ENCODE measurements around the gene PLA2G15.
A peak's percentile ranks its signal among the peaks of the same experiment; 100 is the strongest.

PLA2G15 gene, protein sequence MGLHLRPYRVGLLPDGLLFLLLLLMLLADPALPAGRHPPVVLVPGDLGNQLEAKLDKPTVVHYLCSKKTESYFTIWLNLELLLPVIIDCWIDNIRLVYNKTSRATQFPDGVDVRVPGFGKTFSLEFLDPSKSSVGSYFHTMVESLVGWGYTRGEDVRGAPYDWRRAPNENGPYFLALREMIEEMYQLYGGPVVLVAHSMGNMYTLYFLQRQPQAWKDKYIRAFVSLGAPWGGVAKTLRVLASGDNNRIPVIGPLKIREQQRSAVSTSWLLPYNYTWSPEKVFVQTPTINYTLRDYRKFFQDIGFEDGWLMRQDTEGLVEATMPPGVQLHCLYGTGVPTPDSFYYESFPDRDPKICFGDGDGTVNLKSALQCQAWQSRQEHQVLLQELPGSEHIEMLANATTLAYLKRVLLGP

DNA sequence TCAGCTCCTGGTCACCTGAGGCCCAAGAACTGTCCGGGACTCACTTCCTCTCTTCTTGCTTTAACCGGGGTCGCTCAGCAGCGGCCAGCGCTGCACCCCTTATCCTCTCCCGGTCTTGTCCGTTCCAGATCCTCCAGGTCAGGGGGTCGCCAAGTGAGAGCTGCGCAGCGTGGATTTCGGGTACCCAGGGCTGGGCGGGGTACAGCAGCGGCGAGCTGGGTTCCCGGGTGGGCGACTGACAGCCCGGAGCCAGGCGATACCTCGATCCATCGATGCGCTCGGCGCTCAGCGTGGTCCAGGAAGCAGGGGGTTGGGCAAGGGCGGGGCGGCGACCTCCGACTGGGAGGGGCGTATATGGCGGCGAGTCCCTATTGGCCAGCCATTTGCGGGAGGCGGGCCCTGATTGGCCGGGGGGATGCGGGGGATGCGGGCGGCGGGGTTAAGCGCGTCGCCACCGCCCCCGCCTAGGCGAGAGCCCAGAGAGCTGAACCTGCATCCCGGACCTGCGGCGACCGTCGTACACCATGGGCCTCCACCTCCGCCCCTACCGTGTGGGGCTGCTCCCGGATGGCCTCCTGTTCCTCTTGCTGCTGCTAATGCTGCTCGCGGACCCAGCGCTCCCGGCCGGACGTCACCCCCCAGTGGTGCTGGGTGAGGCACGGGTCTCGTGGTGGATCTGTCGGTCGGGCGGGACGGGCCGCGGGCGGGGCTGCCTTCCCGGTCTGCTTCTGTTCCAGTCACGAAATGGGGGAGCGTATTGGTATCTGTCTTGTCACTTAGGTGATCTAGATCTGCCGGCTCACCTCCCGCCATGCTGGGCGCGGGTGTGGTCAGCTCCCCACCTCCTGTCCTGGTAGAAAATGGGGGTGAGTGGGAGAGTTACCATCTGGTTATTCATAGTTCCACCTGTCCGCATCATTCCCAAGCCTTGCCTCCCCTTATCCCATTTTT lies at the start of gene PLA2G15:
Gene PLA2G15, plus strand, starts transcription at position 471 of the 951 bp plus-strand sequence. Its CDS starts 54 bp downstream, at position 525.
- peak; percentile 93 to 95 for DNase-seq (ENCODE audit: low read depth in 2 of 2)

DNA sequence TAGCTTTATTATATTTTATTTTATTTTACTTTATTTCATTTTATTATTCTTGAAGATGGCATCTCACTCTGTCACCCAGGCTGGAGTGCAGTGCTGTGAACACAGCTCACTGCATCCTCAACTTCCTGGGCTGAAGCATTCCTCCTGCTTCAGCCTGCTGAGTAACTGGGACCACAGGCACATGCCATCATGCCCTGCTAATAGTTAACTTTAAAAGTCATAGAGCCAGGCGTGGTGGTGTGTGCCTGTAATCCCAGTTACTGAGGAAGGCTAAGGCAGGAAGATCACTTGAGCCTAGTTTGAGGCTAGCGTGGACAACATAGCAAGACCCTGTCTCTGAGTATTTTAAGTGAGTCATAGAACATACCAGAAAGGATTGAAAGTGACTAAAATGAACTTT lies 47.9 kb upstream of the PLA2G15 start:
- no peak for DNase-seq (ENCODE audit: low read depth in 2 of 2)

DNA sequence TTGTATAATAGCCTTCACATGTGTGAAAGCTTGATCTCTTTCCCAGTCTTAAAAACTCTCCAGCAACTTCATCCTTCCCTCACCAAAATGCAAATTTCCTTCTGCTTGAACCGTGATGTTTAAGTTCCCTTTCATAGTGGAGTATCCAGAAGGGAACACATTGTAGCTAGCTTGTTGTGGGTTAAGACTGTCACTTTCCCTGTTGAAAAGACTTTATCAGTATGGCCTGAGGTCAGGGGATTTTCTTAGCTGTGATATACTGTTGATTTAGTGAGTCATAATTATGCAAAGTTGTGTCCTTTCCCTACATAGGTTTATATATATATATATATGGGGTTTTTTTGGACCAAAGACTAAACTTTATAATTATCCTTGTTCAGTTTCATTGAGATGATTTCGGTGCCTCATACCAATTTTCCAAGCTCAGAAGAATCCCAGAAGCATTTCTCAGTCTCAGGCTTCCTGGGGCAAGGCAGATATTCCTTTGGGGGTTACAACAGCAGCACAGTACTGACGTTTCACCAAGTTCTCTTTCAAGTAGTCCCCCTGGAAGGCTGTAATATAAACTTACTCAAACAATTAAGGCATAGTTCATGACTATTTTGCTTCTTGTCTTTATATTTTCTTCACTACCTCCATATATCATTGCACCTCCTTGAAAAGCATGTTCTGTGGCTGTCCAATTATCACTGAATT lies 44.9 kb upstream of the PLA2G15 start:
- no peak for DNase-seq (ENCODE audit: low read depth in 2 of 2)

DNA sequence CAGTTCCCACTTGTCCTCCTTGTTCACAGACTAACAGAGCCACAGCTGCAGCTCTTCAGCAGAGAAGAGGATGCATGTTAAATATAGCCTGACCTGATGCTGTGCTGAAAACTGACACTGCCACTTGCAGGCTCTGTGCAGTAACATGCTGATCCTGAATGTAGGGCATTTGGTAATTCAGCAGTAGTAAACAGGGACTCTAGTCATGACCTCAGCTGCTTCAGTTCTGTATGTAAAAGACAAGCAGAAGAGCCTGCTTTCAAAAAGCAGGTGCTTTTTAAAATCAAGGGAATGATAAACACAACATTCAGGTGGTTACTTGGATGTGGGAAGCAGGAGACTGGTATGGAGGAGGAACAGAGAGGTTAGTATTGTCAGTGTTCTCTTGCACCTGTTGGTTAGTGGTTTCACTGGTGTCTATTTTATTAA lies 43.1 kb upstream of the PLA2G15 start:
- DNase-seq (ENCODE audit: low read depth in 2 of 2) = no peak

DNA sequence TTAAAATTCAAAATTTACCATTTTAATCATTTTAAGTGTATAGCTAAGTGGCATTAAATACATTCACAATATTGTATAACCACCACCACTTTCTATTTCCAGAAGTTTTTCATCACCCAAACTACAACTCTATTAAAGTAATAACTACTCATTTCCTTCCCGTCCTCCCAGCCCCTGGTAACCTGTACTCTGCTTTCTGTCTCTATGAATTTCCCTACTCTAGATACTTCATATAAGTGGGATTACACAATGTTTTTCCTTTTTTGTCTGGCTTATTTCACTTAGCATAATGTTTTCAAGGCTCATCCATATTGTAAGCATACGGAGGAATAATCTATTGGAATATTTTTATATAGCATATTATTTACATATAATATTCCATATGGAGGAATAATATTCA lies 38.9 kb upstream of the PLA2G15 start:
- DNase-seq (ENCODE audit: low read depth in 2 of 2) = no peak

DNA sequence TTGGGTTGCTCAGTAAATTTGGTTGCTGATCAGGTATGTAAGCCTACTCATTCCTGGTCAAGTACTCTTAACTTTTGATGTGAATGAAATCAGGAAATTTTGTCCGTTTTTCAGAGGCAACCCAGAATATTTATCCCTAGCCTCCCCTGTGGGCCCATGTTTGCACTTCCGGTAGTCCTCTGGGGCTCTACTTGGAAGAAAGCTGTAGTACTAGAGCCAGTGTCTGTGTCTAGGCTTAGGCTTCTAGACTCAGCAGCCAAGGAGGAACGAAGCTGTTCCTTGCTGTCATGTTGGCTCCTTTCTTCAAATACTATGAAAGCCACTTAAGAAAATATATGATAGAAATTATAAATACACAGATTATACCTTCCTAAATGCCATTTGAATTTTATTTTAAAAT lies 30.4 kb upstream of the PLA2G15 start:
- no peak for DNase-seq (ENCODE audit: low read depth in 2 of 2)

DNA sequence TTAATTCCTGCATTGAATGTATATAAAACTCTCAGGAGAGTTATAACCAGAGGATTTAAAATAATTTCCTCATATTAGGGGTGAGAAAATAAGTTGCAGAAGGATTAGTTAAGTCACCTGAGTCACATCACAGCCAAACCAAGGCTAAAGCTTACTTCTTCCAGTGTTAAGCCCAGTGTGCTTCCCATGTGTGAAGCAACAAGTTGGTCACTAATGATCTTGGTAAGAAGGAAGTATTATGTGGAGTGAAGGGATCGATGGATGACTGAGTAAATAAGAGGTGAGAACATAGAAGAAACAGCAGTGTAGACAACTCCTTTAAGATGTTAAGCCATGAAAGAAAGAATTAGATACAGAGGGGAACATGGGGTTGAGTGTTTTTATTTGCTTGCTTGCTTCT lies 29.9 kb upstream of the PLA2G15 start:
- no peak for DNase-seq (ENCODE audit: low read depth in 2 of 2)

DNA sequence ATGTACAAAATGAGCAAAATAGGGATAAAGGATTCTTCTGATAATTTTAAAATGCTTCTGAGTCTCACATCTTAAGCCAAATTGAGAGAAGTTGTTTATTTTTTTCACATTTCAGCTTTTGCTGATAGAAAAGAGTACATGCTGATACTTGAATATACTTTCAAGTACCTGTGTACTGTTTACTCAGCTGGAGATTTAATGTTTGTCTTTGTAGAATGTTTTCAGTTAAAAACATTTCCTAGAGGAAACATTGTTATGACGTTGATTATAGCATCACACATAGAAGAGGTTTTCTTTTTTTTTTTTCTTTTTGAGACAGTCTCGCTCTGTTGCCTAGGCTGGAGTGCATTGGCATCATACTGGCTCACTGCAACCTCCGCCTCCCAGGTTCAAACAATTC lies 28.9 kb upstream of the PLA2G15 start:
- DNase-seq (ENCODE audit: low read depth in 2 of 2) = no peak

DNA sequence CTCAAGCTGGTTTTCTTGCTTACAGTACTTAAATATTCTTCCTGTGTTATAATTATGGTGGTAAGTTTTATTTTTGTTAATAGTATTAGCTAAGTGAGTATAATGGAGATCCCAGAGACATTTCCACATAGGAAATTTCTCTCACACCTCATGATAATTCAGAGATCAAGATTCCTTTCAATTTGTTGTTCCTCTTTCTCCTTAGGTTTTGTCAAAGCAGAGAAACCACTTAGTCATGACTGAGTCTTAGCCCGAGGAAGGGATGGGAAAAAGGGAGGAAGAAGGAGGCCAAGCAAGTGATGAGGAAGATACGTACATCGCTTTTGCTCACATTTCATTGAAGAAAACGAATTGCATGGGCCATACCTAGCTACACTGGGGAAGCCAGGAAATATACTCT lies 27.7 kb upstream of the PLA2G15 start:
- DNase-seq (ENCODE audit: low read depth in 2 of 2) = no peak

DNA sequence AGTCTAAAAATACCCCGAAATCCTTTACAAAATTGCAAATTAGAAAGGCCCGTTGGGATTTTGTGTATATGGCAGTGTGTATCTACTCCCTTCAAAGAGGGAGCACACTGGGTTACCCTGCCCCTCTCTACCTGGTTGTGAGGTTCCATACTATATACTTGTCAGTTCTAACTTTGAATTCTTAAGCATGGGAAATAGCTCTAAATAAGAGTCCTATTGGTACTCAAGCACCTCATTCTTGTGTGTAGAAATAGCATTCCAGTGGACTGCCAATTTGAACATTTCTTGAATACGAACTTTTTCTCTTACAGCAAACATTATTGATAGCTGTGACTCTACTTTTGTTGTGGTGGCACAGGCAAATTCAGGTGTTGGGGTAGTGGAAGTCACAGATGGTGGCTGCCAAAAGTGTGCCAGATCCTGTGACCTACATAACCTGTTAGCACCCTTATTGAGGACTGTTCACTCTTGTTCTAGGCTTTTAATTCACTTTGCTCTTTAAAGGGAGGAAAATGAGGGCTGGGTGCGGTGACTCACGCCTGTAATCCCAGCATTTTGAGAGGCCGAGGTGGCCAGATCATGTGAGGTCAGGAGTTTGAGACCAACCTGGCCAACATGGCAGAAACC lies 25.3 kb upstream of the PLA2G15 start:
- no peak for DNase-seq (ENCODE audit: low read depth in 2 of 2)

DNA sequence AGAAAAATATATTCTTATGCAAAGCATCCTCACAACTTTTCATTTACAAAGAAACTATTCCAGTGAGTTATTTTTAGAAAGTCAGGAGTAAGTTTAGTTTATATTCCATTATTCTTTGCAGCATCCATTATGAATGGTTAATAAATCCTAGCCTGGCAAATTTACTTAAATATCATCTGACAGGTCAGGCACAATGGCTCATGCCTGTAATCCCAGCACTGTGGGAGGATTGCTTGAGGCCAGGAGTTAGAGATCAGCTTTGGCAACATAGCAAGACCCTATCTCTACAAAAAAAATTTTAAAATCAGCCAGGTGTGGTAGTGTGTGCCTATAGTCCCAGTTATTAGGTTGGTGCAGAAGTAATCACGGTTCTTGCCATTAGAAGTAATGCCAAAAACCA lies 22.1 kb upstream of the PLA2G15 start:
- DNase-seq (ENCODE audit: low read depth in 2 of 2) = no peak

DNA sequence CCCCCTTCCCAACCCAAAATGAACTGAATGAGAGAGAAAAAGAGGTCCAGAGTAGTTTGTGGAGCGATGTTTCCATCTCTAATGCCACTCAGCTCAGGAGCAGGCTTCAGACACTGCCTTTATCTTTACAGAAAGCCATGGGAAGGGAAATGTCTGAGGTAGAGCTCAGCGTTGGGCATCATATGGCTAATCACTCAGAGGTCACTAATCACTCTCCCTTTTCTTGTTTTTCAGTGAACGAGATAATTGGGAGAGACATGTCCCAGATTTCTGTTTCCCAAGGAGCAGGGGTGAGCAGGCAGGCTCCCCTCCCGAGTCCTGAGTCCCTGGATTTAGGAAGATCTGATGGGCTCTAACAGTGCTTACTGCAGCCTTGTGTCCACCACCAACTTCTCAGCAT lies 19.1 kb upstream of the PLA2G15 start:
- no peak for DNase-seq (ENCODE audit: low read depth in 2 of 2)

DNA sequence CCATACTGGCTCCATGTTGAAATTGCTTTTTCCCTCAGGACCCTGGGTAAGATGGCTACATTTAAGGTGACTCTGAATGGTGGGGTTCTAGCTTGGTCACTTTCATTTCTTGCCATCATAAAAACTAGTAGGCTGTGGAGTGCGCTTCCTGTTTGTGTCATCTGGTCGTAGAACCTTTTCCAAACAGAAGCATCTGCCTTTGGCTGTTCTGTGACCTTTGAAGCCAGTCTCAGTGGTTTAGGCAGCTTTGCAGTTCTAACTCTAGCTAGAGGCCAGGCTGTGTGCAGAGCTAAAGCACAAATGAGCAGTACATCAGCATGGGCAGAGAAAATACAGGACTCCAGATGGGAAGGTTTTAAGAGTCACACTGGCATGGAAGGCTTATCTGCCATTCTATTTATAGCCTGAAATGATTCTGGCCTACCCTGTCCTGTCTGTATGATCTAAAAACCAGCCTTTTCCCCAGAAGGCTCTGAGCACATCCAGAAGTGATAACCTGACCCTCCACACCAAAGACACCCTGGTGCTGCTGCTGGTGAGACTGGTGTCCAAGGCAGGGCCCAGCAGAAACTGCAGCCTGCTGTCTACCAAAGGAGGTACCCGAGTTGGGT lies 17.9 kb upstream of the PLA2G15 start:
- no peak for DNase-seq (ENCODE audit: low read depth in 2 of 2)

DNA sequence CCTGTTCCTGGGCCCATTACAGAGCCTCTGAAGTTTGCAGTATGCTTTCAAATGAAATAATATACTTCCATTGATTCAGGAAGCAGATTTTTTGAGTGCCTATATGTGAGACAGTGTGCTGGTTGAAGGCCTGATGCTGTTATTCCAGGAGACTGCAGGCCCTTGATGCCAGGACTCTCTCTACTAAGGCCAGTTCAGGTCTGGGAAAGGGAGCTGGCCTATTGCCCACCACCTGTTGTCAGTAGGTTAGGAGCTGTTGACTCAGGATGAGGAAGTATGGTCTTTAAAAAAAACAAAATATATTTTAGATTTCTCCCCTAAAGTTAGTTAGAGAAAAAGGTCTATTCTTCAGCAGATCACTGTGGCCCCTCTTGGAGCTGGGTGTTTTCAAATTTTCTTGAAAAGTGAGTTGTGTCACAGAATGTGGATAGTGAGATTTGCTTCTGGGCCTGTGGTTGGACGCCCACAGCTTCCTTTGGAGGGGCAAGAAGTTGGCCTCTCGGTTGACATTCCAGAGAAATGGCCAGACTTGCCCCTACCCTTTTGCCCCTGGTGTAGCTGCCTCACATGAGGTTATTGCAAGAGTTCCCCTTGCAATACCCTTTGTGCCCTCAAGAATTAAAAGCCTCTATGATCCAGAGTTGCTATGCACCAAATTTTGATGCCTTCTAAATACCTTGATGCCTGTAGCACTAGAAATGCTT lies 17.2 kb upstream of the PLA2G15 start:
- DNase-seq (ENCODE audit: low read depth in 2 of 2) = no peak

DNA sequence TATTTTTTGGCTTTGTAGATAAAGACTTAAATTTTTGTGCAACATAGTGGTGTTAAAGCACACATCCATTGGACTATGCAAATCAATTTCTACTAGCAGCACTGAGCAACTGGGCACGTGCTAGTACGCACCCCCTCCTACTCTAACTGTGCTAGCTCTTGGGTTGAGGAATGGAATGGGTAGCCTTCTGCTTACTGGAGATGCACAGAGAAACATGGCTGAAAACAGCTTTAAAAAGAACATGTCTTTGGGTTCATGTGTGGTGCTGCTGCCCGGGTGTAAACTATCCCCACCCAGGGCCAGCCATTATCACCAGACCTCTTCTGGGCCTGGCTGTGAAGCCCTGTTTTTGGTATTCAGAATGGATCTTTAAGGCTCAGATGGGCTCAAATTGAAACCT lies 16.5 kb upstream of the PLA2G15 start:
- no peak for DNase-seq (ENCODE audit: low read depth in 2 of 2)

DNA sequence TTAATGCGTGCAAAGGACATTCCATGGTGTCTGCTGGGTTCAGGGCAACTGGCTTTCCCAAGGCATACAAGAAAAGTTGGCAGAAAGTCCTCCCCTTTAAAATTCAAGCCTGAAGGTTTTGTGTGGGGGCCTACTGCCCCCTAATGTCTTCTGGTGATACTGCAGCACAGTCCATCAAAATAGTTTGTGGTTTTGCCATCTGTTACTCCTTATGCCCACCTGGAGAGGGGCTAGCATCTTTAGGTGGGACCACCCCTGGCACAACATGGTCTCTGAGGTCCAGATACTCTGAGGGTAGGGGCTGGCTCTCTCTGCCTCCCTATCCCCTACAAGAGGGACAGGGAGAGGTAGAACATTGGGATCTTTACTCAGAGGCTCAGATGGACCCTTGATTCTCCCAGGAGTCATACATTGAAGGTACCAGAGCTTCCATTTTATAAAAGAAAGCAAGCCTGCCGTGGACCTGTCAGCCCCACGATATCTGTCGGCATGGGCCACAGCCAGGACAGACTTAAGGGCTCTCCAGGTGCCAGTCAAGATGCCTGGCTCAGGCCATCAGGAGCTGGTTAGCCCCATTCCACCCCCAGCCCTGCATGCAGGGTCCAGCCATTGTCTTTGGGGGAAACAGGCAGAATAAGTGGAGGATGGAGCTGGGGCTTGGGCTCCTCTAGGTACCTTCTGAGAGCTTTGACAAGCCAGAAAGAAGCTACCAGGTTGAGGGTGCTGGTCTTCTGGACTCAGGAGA lies 15.6 kb upstream of the PLA2G15 start:
- no peak for DNase-seq (ENCODE audit: low read depth in 2 of 2)

DNA sequence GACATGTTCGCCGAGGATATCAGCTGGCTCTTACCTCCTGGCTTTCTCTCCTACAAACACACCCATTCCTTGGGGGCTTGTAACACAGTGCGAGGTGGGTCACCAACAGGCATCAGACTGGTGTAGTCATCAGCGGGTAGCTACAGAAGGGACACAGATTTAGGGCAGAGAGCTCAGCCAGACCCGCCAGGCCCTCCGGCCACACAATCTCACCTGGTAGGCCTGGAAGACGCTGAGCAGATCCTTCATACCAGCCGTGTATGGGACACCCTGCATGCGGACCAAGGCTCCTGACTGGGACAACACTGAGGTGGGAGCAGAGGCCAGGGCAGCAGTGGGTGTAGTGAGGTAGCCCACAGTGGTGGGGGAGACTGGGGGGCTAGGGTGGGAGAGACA lies 15.0 kb upstream of the PLA2G15 start:
- no peak for DNase-seq (ENCODE audit: low read depth in 2 of 2)

DNA sequence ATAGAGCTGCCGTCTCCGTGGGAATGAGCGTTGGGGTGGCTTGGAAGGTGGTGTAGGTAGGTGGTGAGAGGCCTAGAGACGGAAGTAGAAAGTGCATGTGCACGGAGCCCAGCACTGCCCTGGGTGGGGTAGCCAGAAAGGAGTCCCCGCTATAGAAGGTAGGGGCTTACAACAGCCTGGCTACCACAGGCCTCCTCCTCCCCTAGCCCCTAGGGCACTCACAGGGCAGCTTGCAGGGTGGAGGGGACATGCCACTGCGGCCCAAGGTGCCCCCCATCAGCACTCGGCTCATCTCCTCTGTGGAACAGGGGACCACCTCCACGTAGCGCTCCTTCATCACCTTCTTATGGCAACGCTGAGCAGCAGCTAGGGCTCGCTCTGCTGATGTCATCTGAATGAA lies 14.2 kb upstream of the PLA2G15 start:
- no peak for DNase-seq (ENCODE audit: low read depth in 2 of 2)

DNA sequence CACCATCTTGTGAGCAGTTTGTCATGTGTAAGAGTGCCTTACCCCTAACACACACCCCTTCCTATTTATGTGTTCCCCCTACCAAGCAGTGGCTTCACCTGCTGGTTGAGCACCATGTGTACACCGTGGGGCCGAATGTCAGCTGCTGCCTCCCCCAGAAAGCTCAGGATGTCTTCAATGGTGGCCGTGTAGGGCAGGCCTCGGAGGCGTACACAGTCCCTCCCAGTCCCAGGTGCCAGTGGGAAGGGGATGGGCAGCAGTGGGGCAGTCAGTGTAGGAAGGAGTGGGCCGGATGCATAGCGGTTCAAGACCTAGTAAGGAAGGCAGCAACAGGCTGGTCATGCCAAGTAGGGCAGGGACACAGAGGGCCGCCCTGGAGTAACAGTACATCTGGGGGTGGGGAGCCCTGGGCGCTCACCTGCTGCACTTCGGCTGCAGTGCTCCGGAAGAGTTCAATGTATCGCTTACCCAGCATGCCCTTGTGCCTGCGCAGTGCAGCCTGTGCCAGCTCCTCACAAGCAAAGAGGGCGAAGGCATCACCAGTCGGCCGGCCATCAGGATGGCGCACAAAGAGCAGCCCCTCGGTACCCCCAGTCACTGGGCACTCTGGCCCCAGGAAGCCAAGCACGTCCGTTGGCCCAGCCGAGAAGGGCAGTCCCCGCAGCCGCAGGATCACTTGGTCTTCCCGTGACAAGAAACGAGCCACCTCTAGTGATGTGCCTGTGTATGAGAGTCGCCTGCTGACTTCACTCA lies 13.6 kb upstream of the PLA2G15 start:
- no peak for DNase-seq (ENCODE audit: low read depth in 2 of 2)

Data from stimulated activated CD8-positive, alpha-beta memory T cell treated with anti-CD3 and anti-CD28 coated beads, Interleukin-7, amount 100 ng/mL, for 4 hours (primary cell).